Keratinocyte (primary cell): Measurements from ENCODE around the gene CCDC60. TPM values are rescaled to one million over a fixed set of nuclear protein-coding genes. Genes with fewer than 3 reads are reported as not detected.

ENCODE experiments used
- DNase-seq: peaks from one replicate; pipeline ENCODE4 v3.0.0-alpha.2; 2011; ENCODE audit warnings: low read depth, missing footprints, low spot score
- FAIRE-seq: peaks from 2 replicates; lab custom pipeline; 2011; peaks lifted over from hg19 to GRCh38; lab: Jason Lieb, UNC
- H2AFZ ChIP-seq: 2 replicates; pipeline ENCODE4 v1.6.0; 2012; ENCODE audit warnings: low read length, control low read depth, inconsistent platforms; ENCODE audit not compliant: control insufficient read depth
- H3K27ac ChIP-seq: 2 replicates; pipeline ENCODE4 v1.5.1; 2011; ENCODE audit warnings: low read length; ENCODE audit not compliant: control insufficient read depth, insufficient read depth
- H3K27me3 ChIP-seq: 3 replicates; pipeline ENCODE4 v1.6.0; 2011; ENCODE audit warnings: low read length; ENCODE audit not compliant: control insufficient read depth, insufficient read depth; ENCODE audit errors: extremely low read depth
- H3K36me3 ChIP-seq, 2 experiments: 2 replicates in 1 of 2; 3 replicates in 1 of 2; pipeline ENCODE4 v1.5.1; 2011; ENCODE audit warnings: low read length in 2 of 2, mild to moderate bottlenecking in 1 of 2; ENCODE audit not compliant: control insufficient read depth in 2 of 2, insufficient read depth in 2 of 2; ENCODE audit errors: extremely low read depth in 1 of 2
- H3K4me1 ChIP-seq: 3 replicates; pipeline ENCODE4 v1.5.1; 2011; ENCODE audit warnings: low read length; ENCODE audit not compliant: control insufficient read depth, insufficient read depth; ENCODE audit errors: extremely low read depth
- H3K4me2 ChIP-seq: 3 replicates; pipeline ENCODE4 v1.6.0; 2011; ENCODE audit warnings: low read depth, low read length; ENCODE audit not compliant: control insufficient read depth, insufficient read depth; ENCODE audit errors: extremely low read depth
- H3K4me3 ChIP-seq, 3 experiments: fragments of 200-600 bp in 1 of 3; sonication (generic) in 1 of 3; 2 replicates in 2 of 3; 3 replicates in 1 of 3; pipeline ENCODE4 v1.5.1; 2011 to 2016; ENCODE audit warnings: low read length in 3 of 3, mild to moderate bottlenecking in 3 of 3, control low read depth in 2 of 3, inconsistent platforms in 1 of 3, low read depth in 1 of 3, mixed read lengths in 1 of 3, mixed run types in 1 of 3, moderate library complexity in 1 of 3; ENCODE audit not compliant: control insufficient read depth in 2 of 3, insufficient read depth in 2 of 3; ENCODE audit errors: extremely low read depth in 1 of 3
- H3K79me2 ChIP-seq: 2 replicates; pipeline ENCODE4 v1.6.0; 2012; ENCODE audit warnings: low read length; ENCODE audit not compliant: control insufficient read depth, insufficient read depth
- H3K9ac ChIP-seq: 3 replicates; pipeline ENCODE4 v1.6.0; 2011; ENCODE audit warnings: low read length; ENCODE audit not compliant: control insufficient read depth, insufficient read depth; ENCODE audit errors: extremely low read depth
- H3K9me1 ChIP-seq: 3 replicates; pipeline ENCODE4 v1.6.0; 2011; ENCODE audit warnings: low read length; ENCODE audit not compliant: control insufficient read depth, insufficient read depth; ENCODE audit errors: extremely low read depth
- H3K9me3 ChIP-seq: 2 replicates; pipeline ENCODE4 v1.5.1; 2012; ENCODE audit warnings: low read depth, low read length; ENCODE audit not compliant: control insufficient read depth
- H4K20me1 ChIP-seq: 3 replicates; pipeline ENCODE4 v1.6.0; 2011; ENCODE audit warnings: low read length; ENCODE audit not compliant: control insufficient read depth, insufficient read depth; ENCODE audit errors: extremely low read depth
- EZH2 ChIP-seq: IDR thresholded peaks from one replicate; pipeline ENCODE4 v1.6.1; 2012; ENCODE audit warnings: inconsistent platforms, mild to moderate bottlenecking, low read length, moderate library complexity
- dilution Hi-C: fragments of 300-500 bp; cut with MboI; formaldehyde crosslinking; loops from one replicate; pipeline ENCODE4 v1.7.0; 2020; ENCODE audit warnings: low sequenced_read_pairs; ENCODE audit not compliant: extremely low pct_ligation_motif_present
- polyA plus RNA-seq, 5 experiments: library from polyadenylated mRNA; depleted of rRNA in 3 of 5; stranded (reverse) in 3 of 5; stranded (forward) in 1 of 5; unstranded in 1 of 5; fragments of >200 nt; gene quantifications; 1 replicate in 1 of 5; 2 replicates in 3 of 5; 3 replicates in 1 of 5; pipeline versions ENCODE4 v1.2.1 to v1.2.3, GENCODE V29; 2011 to 2012; ENCODE audit warnings: missing spikeins in 2 of 5, low read depth in 1 of 5, low replicate concordance in 1 of 5
- TF ChIP-seq, protein P1 (sequence below), 3 experiments: IDR thresholded peaks in 1 of 3; conservative IDR thresholded peaks in 1 of 3; optimal IDR thresholded peaks in 1 of 3; 2 replicates in 2 of 3; 3 replicates in 1 of 3; pipeline versions ENCODE3 to v1.5.1; 2011; ENCODE audit warnings: low read length in 3 of 3, mild to moderate bottlenecking in 3 of 3, moderate library complexity in 2 of 3, control low read depth in 1 of 3, inconsistent platforms in 1 of 3; ENCODE audit not compliant: insufficient read depth in 2 of 3; ENCODE audit errors: extremely low read depth in 1 of 3

CCDC60 gene
- polyA plus RNA-seq, 1 donor (not counting 4 experiments of a cell fraction or from before 2014, with no cell fraction given) = 0.09 TPM

DNA sequence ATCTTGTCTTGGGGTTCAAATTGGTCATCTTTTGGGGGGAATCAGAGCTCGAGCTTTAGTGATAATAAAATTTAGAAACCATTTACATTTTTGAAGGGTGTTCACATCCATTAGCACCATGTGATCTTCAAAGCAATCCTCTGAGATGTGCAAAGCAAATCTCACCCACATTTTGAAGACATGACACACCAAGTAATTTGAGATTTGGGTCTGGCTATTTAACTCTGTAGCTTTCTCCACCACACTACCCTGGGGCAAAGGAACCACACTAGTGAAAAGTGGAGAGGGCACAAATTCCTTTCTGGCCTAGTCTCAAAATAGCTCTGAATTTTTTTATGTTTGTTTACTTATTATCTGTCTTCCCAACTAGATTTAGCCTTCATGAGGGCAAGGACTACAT, 212.5 kb downstream of the CCDC60 start:
- no peaks in the 10 kb centered on the region for H3K79me2 ChIP-seq
- H3K4me3 ChIP-seq = no peak overlapping the region
- no peaks in the 10 kb centered on the region for H3K36me3 ChIP-seq
- no peaks in the 10 kb centered on the region for H3K9me1 ChIP-seq
- H3K27ac ChIP-seq = no peak overlapping the region
- H2AFZ ChIP-seq = no peak overlapping the region
- dilution Hi-C loops = no loop called here
- no peak overlapping the region for H3K9ac ChIP-seq
- H4K20me1 ChIP-seq = no peaks in the 10 kb centered on the region
- TF ChIP-seq EZH2 = no peak
- TF ChIP-seq, protein P1, sequence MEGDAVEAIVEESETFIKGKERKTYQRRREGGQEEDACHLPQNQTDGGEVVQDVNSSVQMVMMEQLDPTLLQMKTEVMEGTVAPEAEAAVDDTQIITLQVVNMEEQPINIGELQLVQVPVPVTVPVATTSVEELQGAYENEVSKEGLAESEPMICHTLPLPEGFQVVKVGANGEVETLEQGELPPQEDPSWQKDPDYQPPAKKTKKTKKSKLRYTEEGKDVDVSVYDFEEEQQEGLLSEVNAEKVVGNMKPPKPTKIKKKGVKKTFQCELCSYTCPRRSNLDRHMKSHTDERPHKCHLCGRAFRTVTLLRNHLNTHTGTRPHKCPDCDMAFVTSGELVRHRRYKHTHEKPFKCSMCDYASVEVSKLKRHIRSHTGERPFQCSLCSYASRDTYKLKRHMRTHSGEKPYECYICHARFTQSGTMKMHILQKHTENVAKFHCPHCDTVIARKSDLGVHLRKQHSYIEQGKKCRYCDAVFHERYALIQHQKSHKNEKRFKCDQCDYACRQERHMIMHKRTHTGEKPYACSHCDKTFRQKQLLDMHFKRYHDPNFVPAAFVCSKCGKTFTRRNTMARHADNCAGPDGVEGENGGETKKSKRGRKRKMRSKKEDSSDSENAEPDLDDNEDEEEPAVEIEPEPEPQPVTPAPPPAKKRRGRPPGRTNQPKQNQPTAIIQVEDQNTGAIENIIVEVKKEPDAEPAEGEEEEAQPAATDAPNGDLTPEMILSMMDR (optimal IDR thresholded peaks at IDR 0.05 in 1 of 3, IDR thresholded peaks at IDR 0.05 in 1 of 3, conservative IDR thresholded peaks at IDR 0.05 in 1 of 3; ENCODE audit: extremely low read depth in 1 of 3, insufficient read depth in 2 of 3, low read length in 3 of 3) = no peak
- H3K9me3 ChIP-seq = no peaks in the 10 kb centered on the region
- FAIRE-seq = no peak
- no peaks in the 10 kb centered on the region for H3K27me3 ChIP-seq
- H3K4me1 ChIP-seq = no peaks in the 10 kb centered on the region
- no peak overlapping the region for H3K4me2 ChIP-seq
- no peak for DNase-seq

DNA sequence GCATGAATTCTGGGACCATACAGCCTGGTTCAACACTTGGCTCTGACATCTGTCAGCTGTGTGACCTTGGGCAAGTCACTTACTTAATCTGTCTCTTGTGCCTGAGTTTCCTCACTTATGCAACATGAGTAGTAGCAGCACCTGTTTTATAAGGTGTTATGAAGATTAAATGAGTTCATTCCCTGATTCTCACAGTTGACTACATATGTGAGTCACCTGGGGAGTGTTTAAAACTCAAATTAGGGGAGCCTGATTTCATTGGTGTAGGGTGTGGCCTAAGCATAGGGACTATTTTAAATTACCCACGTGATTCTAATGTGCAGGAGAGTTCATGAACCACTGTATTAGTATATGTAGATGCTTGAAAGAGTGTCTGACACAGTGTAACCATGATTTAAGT, 222.3 kb downstream of the CCDC60 start:
- Histone ChIP-seq H3K27ac (no peak overlapping the region), H3K9me3 (no peaks in the 10 kb centered on the region), H3K27me3 (no peaks in the 10 kb centered on the region), H3K9me1 (no peaks in the 10 kb centered on the region), H3K4me2 (no peak overlapping the region), H3K4me3 (no peak overlapping the region), H3K79me2 (no peaks in the 10 kb centered on the region), H3K36me3 (no peaks in the 10 kb centered on the region), H3K9ac (no peak overlapping the region), H2AFZ (no peak overlapping the region), H4K20me1 (no peaks in the 10 kb centered on the region), H3K4me1 (no peaks in the 10 kb centered on the region)
- TF ChIP-seq, protein P1 (optimal IDR thresholded peaks at IDR 0.05 in 1 of 3, IDR thresholded peaks at IDR 0.05 in 1 of 3, conservative IDR thresholded peaks at IDR 0.05 in 1 of 3; ENCODE audit: extremely low read depth in 1 of 3, insufficient read depth in 2 of 3, low read length in 3 of 3) = no peak
- no peak for TF ChIP-seq EZH2
- no peak for DNase-seq
- FAIRE-seq = no peak
- dilution Hi-C loops = no loop called here
